GM18505 (cell line): ENCODE results near the gene C13orf46.
"Not testable (repeated sequence)": the region's sequence is repeated elsewhere in the genome, so short reads cannot be mapped to it uniquely, and the experiment has no call there.

ENCODE experiments used
- ATAC-seq: cut with Tn5 transposase; IDR thresholded peaks from one replicate; pipeline ENCODE4 v1.9.1; 2021; ENCODE audit not compliant: unreplicated experiment
- POLR2A ChIP-seq: IDR thresholded peaks from 4 replicates; pipeline ENCODE4 v1.6.1; 2011; ENCODE audit warnings: borderline replicate concordance; ENCODE audit not compliant: insufficient read depth, insufficient read length; ENCODE audit errors: extremely low read depth

The C13orf46 gene

DNA sequence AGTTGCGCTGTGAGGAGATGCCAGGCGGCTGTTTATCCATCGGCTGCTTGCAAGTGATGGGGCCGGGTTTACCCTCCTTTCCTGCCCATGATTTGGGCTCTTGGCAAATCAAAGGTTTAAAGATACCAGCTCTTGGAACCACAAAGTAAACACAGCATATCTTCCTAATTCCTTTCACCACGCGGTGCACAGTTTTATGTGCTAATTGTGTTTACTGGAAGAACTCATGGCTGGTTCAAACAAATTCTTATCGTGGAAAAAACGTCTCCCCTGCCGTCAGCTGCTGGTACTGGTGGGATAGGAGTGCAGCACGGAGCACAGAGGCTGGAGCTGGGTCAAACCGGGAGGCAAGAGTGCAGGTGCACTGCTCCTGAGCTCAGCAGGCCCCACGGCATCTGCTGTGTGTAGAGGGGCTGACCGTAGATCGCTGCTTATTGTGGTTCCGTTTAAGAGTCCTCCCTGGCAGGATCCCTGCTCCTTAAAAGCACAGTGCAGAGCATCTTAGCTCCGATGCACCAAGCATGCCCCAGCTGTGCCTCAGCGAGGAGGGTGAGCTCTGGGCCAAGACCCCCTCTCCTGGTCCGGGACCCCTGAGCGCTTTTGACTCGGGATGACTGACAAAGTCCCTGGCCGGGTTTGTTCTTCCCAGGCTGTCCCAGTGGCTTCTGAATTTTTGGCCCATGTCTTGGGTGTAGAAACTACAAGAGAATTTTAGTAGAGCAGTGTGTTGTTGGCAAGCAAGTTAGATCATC is 58.7 kb downstream of the C13orf46 start:
- no peak for TF ChIP-seq POLR2A
- ATAC-seq: no peak

DNA sequence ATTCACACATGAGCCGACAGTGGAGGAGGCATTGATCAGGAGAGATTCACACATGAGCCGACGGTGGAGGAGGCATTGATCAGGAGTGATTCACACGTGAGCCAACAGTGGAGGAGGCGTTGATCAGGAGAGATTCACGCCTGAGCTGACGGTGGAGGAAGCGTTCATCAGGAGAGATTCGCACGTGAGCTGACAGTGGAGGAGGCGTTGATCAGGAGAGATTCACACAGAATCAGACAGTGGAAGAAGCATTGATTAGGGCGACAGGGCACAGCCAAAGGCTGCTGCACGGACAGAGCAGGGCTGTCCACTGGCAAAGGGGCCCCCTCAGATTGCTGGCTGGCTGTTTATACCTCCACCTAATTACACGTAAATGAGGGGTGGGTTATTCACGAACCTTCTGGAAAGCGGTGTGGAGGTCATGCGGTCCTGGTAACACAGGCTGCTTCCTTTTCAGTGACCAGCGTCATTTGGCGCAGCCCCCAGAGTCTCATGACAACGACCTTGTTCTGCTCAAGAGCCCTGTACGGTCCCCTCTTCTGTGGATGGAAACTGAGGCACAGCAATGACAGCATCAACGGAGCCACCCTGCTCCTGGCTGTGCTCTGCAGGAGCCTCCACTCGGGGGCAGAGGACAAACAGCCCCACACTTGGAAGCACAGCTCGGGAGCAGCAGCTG is 59.4 kb downstream of the C13orf46 start:
- ATAC-seq: no peak
- no peak for TF ChIP-seq POLR2A

DNA sequence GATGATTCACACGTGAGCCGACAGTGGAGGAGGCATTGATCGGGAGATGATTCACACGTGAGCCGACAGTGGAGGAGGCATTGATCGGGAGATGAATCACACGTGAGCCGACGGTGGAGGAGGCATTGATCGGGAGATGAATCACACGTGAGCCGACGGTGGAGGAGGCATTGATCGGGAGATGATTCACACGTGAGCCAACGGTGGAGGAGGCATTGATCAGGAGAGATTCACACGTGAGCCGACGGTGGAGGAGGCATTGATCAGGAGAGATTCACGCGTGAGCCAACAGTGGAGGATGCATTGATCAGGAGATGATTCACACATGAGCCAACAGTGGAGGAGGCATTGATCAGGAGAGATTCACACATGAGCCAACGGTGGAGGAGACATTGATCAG is 60.0 kb downstream of the C13orf46 start:
- not testable (repeated sequence) for ATAC-seq

DNA sequence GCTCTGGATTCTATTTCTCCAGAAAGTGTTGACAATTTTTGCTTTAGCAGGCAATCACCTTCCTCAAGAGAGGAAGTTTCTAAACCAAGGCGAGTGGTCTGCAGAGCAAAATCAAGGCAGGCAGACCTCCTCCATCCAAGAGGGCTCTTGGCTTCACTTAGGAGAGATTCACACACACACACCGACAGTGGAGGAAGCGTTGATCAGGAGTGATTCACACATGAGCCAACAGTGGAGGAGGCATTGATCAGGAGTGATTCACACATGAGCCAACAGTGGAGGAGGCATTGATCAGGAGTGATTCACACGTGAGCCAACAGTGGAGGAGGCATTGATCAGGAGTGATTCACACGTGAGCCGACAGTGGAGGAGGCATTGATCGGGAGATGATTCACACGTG is 60.5 kb downstream of the C13orf46 start:
- not testable (repeated sequence) for ATAC-seq

DNA sequence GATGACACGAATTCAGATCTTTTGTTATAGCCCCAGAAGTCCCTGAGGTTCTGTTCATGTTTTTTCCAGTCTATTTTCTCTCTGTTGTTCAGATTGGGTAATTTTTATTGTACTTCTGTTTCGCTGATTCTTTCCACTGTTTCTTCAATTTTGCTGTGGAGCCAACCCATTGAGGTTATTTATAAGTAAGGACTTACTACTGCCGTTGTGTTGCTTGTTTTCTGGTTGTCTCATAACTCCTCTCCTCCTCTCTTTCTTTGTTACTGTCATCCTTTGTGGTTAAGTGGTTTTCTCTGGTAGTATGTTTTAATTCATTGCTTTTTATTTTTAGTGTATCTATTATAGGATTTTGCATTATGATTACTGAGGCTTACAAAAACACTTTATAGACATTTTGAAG is 61.3 kb downstream of the C13orf46 start:
- ATAC-seq: no peak
- no peak for TF ChIP-seq POLR2A

GRCh38 chr13:113907635-113908617 is 66.0 kb downstream of the C13orf46 start:
- no peak for TF ChIP-seq POLR2A
- no peak for ATAC-seq

DNA sequence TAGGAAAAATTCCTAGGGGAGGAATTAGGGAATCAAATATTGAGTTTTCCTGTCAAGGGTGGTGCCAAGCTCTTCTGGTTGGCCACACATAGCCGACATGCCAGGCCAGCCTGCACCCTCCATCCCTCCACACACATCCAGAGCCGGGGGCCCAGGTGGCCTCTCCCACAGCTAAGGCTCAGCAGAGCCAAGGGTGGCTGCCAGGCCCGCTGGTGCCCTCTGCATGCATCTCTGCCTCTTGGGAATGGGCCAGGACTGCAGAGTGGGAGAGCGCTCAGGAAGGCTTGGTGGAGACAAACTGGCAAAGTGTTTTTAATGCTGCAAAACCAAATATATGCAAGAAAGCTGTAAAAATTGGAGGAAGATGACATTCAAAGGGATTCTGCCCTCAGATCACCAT is 67.3 kb downstream of the C13orf46 start:
- no peak for TF ChIP-seq POLR2A
- no peak for ATAC-seq

DNA sequence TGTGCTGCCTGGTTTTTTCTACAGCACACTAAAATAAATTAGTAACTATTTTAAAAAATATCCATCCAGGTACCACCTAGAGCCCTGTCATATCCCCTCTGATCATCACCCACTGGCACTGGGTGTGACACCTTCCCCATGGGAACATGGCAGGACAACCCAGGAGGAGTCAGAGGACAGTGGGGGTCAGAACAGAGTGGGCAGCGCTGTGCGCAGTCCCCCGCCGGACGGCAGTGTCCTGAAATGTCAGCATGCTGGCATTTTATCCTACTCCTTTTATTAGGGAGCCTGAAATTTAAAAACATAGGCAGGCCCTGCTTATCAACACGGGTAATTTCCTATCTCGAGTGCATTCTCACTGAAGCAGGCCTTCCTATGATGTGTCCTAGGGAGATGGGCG is 67.9 kb downstream of the C13orf46 start:
- no peak for ATAC-seq
- no peak for TF ChIP-seq POLR2A

DNA sequence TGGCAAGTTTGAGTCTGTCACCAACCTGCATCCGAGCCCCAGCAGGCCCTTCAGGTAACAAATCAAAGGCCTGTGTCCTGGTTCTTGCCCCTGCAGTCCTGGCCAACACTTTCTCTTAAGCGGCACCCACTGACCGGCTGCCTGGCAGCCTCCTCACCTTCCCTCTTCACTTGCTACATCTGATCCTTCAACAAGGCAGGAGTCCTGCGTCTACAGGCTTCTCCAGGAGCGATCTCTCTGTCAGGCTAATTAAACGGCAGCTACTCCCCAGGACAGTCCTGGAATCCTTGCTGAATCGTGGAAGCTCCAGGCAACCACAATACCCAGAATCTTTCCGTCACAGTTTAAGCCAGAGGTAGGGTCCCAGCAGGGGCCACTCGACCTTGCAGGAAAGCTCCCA is 68.9 kb downstream of the C13orf46 start:
- no peak for TF ChIP-seq POLR2A
- ATAC-seq: no peak

DNA sequence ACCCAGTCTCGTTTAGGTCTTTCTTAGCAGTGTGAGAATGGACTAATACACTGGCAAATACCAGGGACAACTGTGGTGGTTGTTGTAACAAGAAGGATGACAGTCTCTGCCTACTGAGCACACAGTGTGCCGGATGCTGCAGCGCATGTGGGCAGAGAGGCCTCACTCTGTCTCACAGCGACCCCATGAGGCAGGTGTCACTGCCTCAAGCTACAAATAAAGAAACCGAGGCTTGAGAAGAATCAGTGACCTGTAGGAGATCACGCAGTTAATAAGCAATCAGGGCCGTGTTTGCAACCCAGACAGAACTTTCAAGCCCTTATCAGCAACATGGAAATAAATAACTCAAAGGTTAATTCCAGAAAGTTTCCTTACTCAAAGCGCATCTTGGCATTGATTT is 69.5 kb downstream of the C13orf46 start:
- ATAC-seq: no peak
- no peak for TF ChIP-seq POLR2A

DNA sequence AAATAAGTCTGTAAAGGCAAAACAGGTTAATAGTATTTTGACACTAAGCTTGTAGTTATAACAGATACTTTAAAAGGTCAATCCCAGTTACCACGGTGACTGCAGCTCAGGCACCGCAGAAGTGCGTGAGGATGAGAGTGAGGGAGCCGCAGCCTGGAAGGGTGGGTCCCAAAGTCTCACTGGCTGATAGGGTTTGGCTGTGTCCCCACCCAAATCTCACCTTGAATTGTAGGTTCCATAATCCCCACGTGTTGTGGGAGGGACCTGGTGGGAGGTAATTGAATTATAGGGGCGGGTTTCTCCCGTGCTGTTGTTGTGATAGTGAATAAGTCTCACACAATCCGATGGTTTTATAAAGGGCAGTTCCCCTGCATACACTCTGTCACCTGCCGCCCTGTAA is 70.0 kb downstream of the C13orf46 start:
- no peak for TF ChIP-seq POLR2A
- no peak for ATAC-seq
